Activated CD8-positive, alpha-beta T cell treated with anti-CD3 and anti-CD28 coated beads for 36 hours (primary cell): Measurements from ENCODE around the gene SFXN4. TPM values are rescaled to one million over a fixed set of nuclear protein-coding genes. Genes with fewer than 3 reads are reported as not detected.
"Not testable (repeated sequence)": the region's sequence is repeated elsewhere in the genome, so short reads cannot be mapped to it uniquely, and the experiment has no call there.

ENCODE experiments used
- ATAC-seq: fragments of 200-7000 bp; cut with Tn5 transposase; one replicate; pipeline ENCODE4 v1.10.0; 2021; ENCODE audit warnings: mild to moderate bottlenecking, moderate library complexity
- CTCF ChIA-PET: fragments of 350-600 bp; sonication (Branson Sonifier 250); formaldehyde crosslinking; loops from one replicate; lab custom pipeline; 2021; ENCODE audit warnings: antibody characterized with exemption; lab: Charles Lee
- POLR2A ChIA-PET: fragments of 350-600 bp; sonication (Branson Sonifier 250); formaldehyde crosslinking; loops from one replicate; lab custom pipeline; 2021; ENCODE audit warnings: antibody characterized with exemption; lab: Charles Lee
- DNase-seq: peaks from one replicate; pipeline ENCODE4 v3.0.0-alpha.2; 2020
- H3K27ac Mint-ChIP-seq: one replicate; pipeline ENCODE4 v1.8.0; 2021; ENCODE audit warnings: mild to moderate bottlenecking, mixed read lengths
- H3K27me3 Mint-ChIP-seq: one replicate; pipeline ENCODE4 v1.8.0; 2021; ENCODE audit warnings: mixed read lengths
- H3K36me3 Mint-ChIP-seq: one replicate; pipeline ENCODE4 v1.8.0; 2021; ENCODE audit warnings: low read depth, mixed read lengths
- H3K4me1 Mint-ChIP-seq: one replicate; pipeline ENCODE4 v1.8.0; 2021; ENCODE audit warnings: low read depth, mixed read lengths
- H3K4me3 Mint-ChIP-seq: one replicate; pipeline ENCODE4 v1.8.0; 2021; ENCODE audit warnings: mild to moderate bottlenecking, moderate library complexity, mixed read lengths
- H3K9me3 Mint-ChIP-seq: one replicate; pipeline ENCODE4 v1.8.0; 2021; ENCODE audit warnings: mixed read lengths
- CTCF ChIP-seq: fragments of 200-600 bp; IDR thresholded peaks from one replicate; pipeline ENCODE4 v1.8.0; 2022; ENCODE audit warnings: antibody characterized with exemption, mild to moderate bottlenecking
- intact Hi-C: fragments of 100-400 bp; cut with micrococcal nuclease; formaldehyde crosslinking; loops from one replicate; pipeline ENCODE4 v1.10.0; 2022
- total RNA-seq, 2 experiments: library from RNA; stranded (reverse); gene quantifications; one replicate each; pipeline ENCODE4 v1.2.3, GENCODE V29; 2021

SFXN4 gene
- total RNA-seq, 2 experiments from 2014 or later: 45.9 to 50.3 TPM

DNA sequence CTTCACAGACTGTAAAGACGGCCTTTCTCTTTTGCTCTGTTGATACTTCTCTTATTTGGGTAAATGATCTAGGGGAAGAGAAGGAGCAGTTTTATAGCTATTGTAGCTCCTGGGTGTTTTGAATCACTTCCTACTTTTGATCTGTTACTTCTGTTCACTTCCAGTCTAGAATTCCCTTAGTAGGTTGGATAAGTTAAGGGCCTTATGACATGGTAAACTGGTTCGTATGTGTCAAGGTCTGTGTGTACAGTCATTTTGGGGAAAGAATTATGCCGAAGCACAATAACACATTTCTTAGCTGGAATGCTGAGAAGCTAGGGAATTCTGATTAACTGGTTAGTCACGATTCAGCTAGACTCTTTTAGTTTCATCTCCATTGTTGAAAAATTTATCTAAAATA is 53.5 kb downstream of the SFXN4 start:
- intact Hi-C loops: no loop called here
- Mint-ChIP-seq H3K27me3 (no peaks in the 10 kb centered on the region), H3K4me1 (peaks cover 9% of the 10 kb centered on the region), H3K4me3 (no peak overlapping the region), H3K9me3 (no peaks in the 10 kb centered on the region), H3K27ac (no peak overlapping the region), H3K36me3 (peaks cover 31% of the 10 kb centered on the region)
- TF ChIP-seq CTCF: no peak
- no peak for DNase-seq
- ChIA-PET POLR2A (no interaction called here), CTCF (interaction anchor here (0.7 to 1.1 kb wide), 2 partner anchors 11 to 24 kb away, joined by 3 read pairs; no protein-coding TSS in a partner anchor)
- no peak for ATAC-seq

GRCh38 chr10:119107771-119108170 is 57.7 kb downstream of the SFXN4 start:
- intact Hi-C loops, H3K4me3 Mint-ChIP-seq, H3K9me3 Mint-ChIP-seq, ATAC-seq, H3K4me1 Mint-ChIP-seq, POLR2A ChIA-PET, H3K27me3 Mint-ChIP-seq, DNase-seq, H3K27ac Mint-ChIP-seq: not testable (repeated sequence)
- CTCF ChIA-PET: interaction anchor here (0.8 kb wide), 1 partner anchor 307 kb away, joined by 4 read pairs; no protein-coding TSS in a partner anchor
- peaks cover 14% of the 10 kb centered on the region for H3K36me3 Mint-ChIP-seq

DNA sequence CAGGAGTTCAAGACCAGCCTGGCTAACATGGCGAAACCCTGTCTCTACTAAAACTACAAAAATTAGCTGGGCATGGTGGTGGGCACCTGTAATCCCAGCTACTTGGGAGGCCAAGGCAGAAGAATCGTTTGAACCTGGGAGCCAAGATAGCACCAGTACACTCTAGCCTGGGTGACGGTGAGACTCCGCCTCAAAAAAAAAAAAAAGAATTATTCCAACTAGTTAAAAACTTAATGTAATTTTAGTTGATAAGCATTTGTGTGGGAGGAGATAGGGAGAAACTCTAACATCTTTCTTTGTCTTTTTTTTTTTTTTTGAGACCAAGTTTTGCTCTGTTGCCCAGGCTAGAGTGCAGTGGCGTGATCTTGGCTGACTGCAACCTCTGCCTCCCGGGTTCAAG is 58.4 kb downstream of the SFXN4 start:
- DNase-seq, ATAC-seq, H3K9me3 Mint-ChIP-seq, H3K27me3 Mint-ChIP-seq, H3K4me1 Mint-ChIP-seq, H3K27ac Mint-ChIP-seq, POLR2A ChIA-PET, intact Hi-C loops, H3K4me3 Mint-ChIP-seq, CTCF ChIA-PET: not testable (repeated sequence)
- H3K36me3 Mint-ChIP-seq: peaks cover 13% of the 10 kb centered on the region

DNA sequence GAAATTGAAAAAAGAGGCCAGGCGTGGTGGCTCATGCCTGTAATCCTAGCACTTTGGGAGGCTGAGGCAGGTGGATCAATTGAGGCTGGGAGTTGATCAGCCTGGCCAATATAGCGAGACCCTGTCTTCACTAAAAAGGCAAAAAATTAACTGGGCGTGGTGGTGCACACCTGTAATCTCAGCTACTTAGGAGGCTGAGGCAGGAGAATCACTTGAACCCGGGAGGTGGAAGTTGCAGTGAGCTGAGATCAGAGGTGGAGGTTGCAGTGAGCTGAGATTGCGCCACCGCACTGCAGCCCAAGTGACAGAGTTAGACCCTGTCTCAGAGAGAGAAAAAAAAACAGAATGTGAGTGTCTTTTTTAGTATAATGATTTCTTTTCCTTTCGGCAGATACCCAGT is 59.6 kb downstream of the SFXN4 start:
- H3K27ac Mint-ChIP-seq, ATAC-seq, H3K4me1 Mint-ChIP-seq, H3K9me3 Mint-ChIP-seq, DNase-seq, H3K27me3 Mint-ChIP-seq, intact Hi-C loops: not testable (repeated sequence)
- H3K4me3 Mint-ChIP-seq: peak overlapping the region; percentile 72
- ChIA-PET CTCF (interaction anchor here (0.6 kb wide), 1 partner anchor 280 kb away, joined by 3 read pairs; no protein-coding TSS in a partner anchor), POLR2A (interaction anchor here (1.2 to 3.2 kb wide), 2 partner anchors 14 to 26 kb away, joined by 4 to 14 read pairs; no protein-coding TSS in a partner anchor)
- H3K36me3 Mint-ChIP-seq: peaks cover 11% of the 10 kb centered on the region

DNA sequence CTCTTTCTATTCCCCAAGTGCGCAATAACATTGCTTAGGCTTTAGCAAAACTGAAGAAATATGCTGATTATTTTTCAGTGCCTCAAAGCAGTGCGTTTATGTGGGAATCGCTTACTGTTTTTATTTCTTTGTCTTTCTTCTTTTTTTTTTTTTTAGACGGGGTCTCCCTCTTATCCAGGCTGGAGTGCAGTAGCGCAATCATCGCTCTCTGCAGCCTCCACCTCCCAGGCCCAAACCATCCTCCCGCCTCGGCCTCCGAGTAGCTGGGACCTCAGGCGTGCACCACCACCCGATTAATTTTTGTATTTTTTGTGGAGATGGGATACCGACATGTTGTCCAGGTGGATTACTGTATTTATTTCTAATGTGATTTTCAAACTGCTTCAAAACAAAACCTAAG is 60.4 kb downstream of the SFXN4 start:
- ChIA-PET POLR2A (interaction anchor here (0.9 to 3.2 kb wide), 6 partner anchors 10 to 35 kb away, joined by 4 to 14 read pairs (median 4); partner anchors contain the start of gene EIF3A), CTCF (interaction anchor here (3.0 kb wide), 1 partner anchor 26 kb away, joined by 11 read pairs; no protein-coding TSS in a partner anchor)
- no peak for DNase-seq
- Mint-ChIP-seq H3K4me1 (peaks cover 11% of the 10 kb centered on the region), H3K36me3 (peaks cover 10% of the 10 kb centered on the region), H3K27me3 (no peaks in the 10 kb centered on the region), H3K9me3 (no peaks in the 10 kb centered on the region), H3K27ac (no peak overlapping the region), H3K4me3 (peak overlapping the region; percentile 72)
- no peak for TF ChIP-seq CTCF
- no peak for ATAC-seq
- intact Hi-C loops: no loop called here

DNA sequence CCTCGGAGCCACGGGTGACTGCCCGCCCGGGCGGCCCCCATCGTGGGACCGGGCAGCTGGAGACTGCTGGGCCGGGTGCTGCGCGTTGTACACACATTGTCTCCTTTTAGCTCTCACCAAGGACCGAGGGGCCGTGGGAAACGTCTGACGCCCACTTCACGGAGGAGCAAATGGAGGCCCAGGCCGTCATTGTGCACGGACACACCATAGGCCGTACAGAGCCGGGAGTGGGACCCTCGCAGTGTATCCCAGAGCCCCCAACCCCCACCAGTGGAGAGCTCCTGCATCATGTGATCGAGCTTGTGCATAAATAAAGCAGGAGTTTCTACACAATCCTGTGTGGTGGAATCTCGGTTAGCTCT is 60.9 kb downstream of the SFXN4 start:
- POLR2A ChIA-PET: interaction anchor here (0.9 to 3.2 kb wide), 6 partner anchors 10 to 34 kb away, joined by 4 to 14 read pairs (median 4); partner anchors contain the start of gene EIF3A
- Mint-ChIP-seq H3K36me3 (peaks cover 7% of the 10 kb centered on the region), H3K4me3 (peak overlapping the region; percentile 72), H3K27ac (no peak overlapping the region), H3K4me1 (peaks cover 11% of the 10 kb centered on the region), H3K27me3 (no peaks in the 10 kb centered on the region), H3K9me3 (no peaks in the 10 kb centered on the region)
- CTCF ChIA-PET: interaction anchor here (3.0 kb wide), 1 partner anchor 27 kb away, joined by 11 read pairs; no protein-coding TSS in a partner anchor
- peak; percentile 28 for DNase-seq
- peak; percentile 4 for ATAC-seq
- intact Hi-C loops: no loop called here
- no peak for TF ChIP-seq CTCF
